ENCODE measurements around the gene YPEL1.
"Not testable (repeated sequence)": the region's sequence is repeated elsewhere in the genome, so short reads cannot be mapped to it uniquely, and the experiment has no call there.

YPEL1 gene

GRCh38 chr22:21698430-21699329 lies 36.9 kb downstream of the YPEL1 start:
- DNase-seq (ENCODE audit: low spot score): no peak

GRCh38 chr22:21697880-21698279 lies 37.7 kb downstream of the YPEL1 start:
- DNase-seq (ENCODE audit: low spot score): no peak

GRCh38 chr22:21697021-21697771 lies 38.4 kb downstream of the YPEL1 start:
- no peak for DNase-seq (ENCODE audit: low spot score)

GRCh38 chr22:21696115-21696514 lies 39.5 kb downstream of the YPEL1 start:
- no peak for DNase-seq (ENCODE audit: low spot score)

GRCh38 chr22:21695430-21696085 lies 40.0 kb downstream of the YPEL1 start:
- DNase-seq (ENCODE audit: low spot score): no peak

- no peak for DNase-seq (ENCODE audit: low spot score)
Observed at GRCh38 chr22:21694795-21695429, 40.7 kb downstream of the YPEL1 start.

- DNase-seq (ENCODE audit: low spot score): no peak
Observed at GRCh38 chr22:21694394-21694793, 41.2 kb downstream of the YPEL1 start.

- DNase-seq (ENCODE audit: low spot score): no peak
Observed at GRCh38 chr22:21693999-21694341, 41.6 kb downstream of the YPEL1 start.

- no peak for DNase-seq (ENCODE audit: low spot score)
Observed at GRCh38 chr22:21693333-21693998, 42.1 kb downstream of the YPEL1 start.

- not testable (repeated sequence) for DNase-seq (ENCODE audit: low spot score)
Observed at GRCh38 chr22:21692856-21693255, 42.7 kb downstream of the YPEL1 start.

GRCh38 chr22:21691816-21692215 lies 43.8 kb downstream of the YPEL1 start:
- no peak for DNase-seq (ENCODE audit: low spot score)

GRCh38 chr22:21690401-21690801 lies 45.2 kb downstream of the YPEL1 start:
- DNase-seq (ENCODE audit: low spot score): peak; percentile 62

GRCh38 chr22:21688706-21689381 lies 46.8 kb downstream of the YPEL1 start:
- DNase-seq (ENCODE audit: low spot score): no peak

- no peak for DNase-seq (ENCODE audit: low spot score)
Observed at GRCh38 chr22:21688341-21688705, 47.3 kb downstream of the YPEL1 start.

GRCh38 chr22:21687685-21688259 lies 47.8 kb downstream of the YPEL1 start:
- no peak for DNase-seq (ENCODE audit: low spot score)

GRCh38 chr22:21686634-21687393 lies 48.8 kb downstream of the YPEL1 start:
- DNase-seq (ENCODE audit: low spot score): no peak

- DNase-seq (ENCODE audit: low spot score): no peak
Observed at GRCh38 chr22:21686193-21686608, 49.4 kb downstream of the YPEL1 start.

- no peak for DNase-seq (ENCODE audit: low spot score)
Observed at GRCh38 chr22:21685164-21685513, 50.5 kb downstream of the YPEL1 start.

- DNase-seq (ENCODE audit: low spot score): no peak
Observed at GRCh38 chr22:21684492-21685163, 51.0 kb downstream of the YPEL1 start.

- no peak for DNase-seq (ENCODE audit: low spot score)
Observed at GRCh38 chr22:21683401-21683811, 52.2 kb downstream of the YPEL1 start.
